Measurements from ENCODE around the gene RNF214.

The RNF214 gene

DNA sequence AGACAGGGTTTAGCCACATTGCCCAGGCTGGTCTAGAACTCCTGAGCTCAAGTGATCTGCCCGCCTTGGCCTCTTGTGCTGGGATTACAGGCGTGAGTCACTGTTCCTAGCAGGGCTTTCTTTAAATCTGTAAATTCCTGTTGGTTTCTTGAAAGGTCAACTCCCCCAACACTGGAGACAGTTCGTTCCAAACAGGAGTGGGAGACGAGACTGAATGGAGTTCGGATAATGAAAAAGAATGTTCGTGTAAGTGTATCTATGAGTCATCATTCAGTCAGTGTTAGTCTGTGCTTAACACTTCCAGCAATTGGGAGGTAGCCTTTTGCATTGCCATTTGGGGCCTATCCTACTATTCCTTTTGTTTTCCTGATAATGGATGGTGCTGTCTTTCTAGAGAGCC lies 48.7 kb downstream of the RNF214 start:
- Histone ChIP-seq H3K9ac (ENCODE audit: low read depth in 1 of 2, low read length in 2 of 2) (no peak overlapping the region), H3K27ac (ENCODE audit: low read depth, low read length) (no peak overlapping the region), H3K9me3 (ENCODE audit: control insufficient read depth in 1 of 2, low read length in 2 of 2) (no peaks in the 10 kb centered on the region), H3K4me1 (ENCODE audit: control insufficient read depth in 1 of 2, insufficient read depth in 2 of 2, low read length in 2 of 2) (peaks cover 0 to 3% of the 10 kb centered on the region in 2 donors), H3K27me3 (ENCODE audit: control insufficient read depth in 1 of 2, insufficient read depth in 2 of 2, low read length in 2 of 2) (no peaks in the 10 kb centered on the region), H3K36me3 (ENCODE audit: control insufficient read depth in 1 of 2, insufficient read depth in 2 of 2, low read length in 2 of 2) (peaks cover 12 to 41% of the 10 kb centered on the region in 2 donors), H3K4me3 (ENCODE audit: low read depth in 1 of 2, low read length in 2 of 2) (no peak overlapping the region)

DNA sequence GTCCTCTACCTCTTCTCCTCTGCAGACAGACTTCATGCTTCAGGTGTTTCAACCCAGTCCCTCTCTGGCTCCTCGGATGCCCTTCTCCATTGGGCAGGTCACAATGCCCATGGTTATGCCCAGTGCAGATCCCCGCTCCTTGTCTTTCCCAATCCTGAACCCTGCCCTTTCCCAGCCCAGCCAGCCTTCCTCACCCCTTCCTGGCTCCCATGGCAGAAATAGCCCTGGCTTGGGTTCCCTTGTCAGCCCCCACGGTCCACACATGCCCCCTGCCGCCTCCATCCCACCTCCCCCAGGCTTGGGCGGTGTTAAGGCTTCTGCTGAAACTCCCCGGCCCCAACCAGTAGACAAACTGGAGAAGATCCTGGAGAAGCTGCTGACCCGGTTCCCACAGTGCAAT lies 49.4 kb downstream of the RNF214 start:
- Histone ChIP-seq H3K4me3 (ENCODE audit: low read depth in 1 of 2, low read length in 2 of 2) (no peak overlapping the region), H3K9me3 (ENCODE audit: control insufficient read depth in 1 of 2, low read length in 2 of 2) (no peaks in the 10 kb centered on the region), H3K4me1 (ENCODE audit: control insufficient read depth in 1 of 2, insufficient read depth in 2 of 2, low read length in 2 of 2) (peaks cover 0 to 3% of the 10 kb centered on the region in 2 donors), H3K27ac (ENCODE audit: low read depth, low read length) (no peak overlapping the region), H3K27me3 (ENCODE audit: control insufficient read depth in 1 of 2, insufficient read depth in 2 of 2, low read length in 2 of 2) (no peaks in the 10 kb centered on the region), H3K36me3 (ENCODE audit: control insufficient read depth in 1 of 2, insufficient read depth in 2 of 2, low read length in 2 of 2) (peaks cover 17 to 46% of the 10 kb centered on the region in 2 donors), H3K9ac (ENCODE audit: low read depth in 1 of 2, low read length in 2 of 2) (no peak overlapping the region)

DNA sequence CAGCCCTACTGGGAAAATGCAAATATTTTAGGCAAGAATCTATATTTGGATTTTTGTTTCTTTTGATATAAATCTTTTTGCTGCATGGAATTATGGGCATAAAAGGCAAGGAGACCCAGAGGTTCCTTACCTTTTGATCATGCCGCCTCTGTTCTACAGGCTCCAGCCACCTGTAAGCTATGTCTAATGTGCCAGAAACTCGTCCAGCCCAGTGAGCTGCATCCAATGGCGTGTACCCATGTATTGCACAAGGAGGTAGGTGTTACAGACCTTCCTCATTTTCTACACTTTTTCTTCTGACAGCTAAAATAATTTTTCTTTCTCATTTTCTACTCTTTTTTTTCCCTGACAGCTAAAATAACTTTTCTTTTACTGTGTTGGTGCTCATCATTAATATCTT lies 50.5 kb downstream of the RNF214 start:
- peaks cover 9 to 10% of the 10 kb centered on the region in 2 donors for H3K4me1 ChIP-seq (ENCODE audit: control insufficient read depth in 1 of 2, insufficient read depth in 2 of 2, low read length in 2 of 2)
- no peaks in the 10 kb centered on the region for H3K27me3 ChIP-seq (ENCODE audit: control insufficient read depth in 1 of 2, insufficient read depth in 2 of 2, low read length in 2 of 2)
- no peak overlapping the region for H3K4me3 ChIP-seq (ENCODE audit: low read depth in 1 of 2, low read length in 2 of 2)
- no peak overlapping the region for H3K9ac ChIP-seq (ENCODE audit: low read depth in 1 of 2, low read length in 2 of 2)
- H3K36me3 ChIP-seq (ENCODE audit: control insufficient read depth in 1 of 2, insufficient read depth in 2 of 2, low read length in 2 of 2) = peaks cover 19 to 50% of the 10 kb centered on the region in 2 donors
- no peaks in the 10 kb centered on the region for H3K9me3 ChIP-seq (ENCODE audit: control insufficient read depth in 1 of 2, low read length in 2 of 2)
- H3K27ac ChIP-seq (ENCODE audit: low read depth, low read length) = no peak overlapping the region

DNA sequence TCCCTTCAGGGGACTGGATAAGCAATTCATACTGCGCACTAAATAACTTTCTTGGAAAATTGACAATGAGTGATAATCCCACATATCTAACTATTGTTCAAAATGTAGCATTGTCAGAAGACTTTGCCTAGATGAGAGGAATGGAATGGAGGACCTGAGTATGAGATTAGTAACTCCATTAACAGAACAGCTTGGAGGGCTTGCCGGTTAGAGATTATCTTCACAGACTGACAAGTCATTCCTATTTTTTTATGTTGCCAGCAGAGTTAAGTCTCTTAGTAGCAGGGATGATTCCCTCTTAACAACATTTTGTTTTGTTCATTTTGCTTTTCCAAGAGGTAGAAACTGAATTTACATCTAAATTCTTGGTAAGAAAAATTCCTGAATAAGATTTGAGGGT lies 51.6 kb downstream of the RNF214 start:
- Histone ChIP-seq H3K9me3 (ENCODE audit: control insufficient read depth in 1 of 2, low read length in 2 of 2) (no peaks in the 10 kb centered on the region), H3K9ac (ENCODE audit: low read depth in 1 of 2, low read length in 2 of 2) (no peak overlapping the region), H3K27me3 (ENCODE audit: control insufficient read depth in 1 of 2, insufficient read depth in 2 of 2, low read length in 2 of 2) (no peaks in the 10 kb centered on the region), H3K4me3 (ENCODE audit: low read depth in 1 of 2, low read length in 2 of 2) (no peak overlapping the region), H3K4me1 (ENCODE audit: control insufficient read depth in 1 of 2, insufficient read depth in 2 of 2, low read length in 2 of 2) (peaks cover 9 to 10% of the 10 kb centered on the region in 2 donors), H3K36me3 (ENCODE audit: control insufficient read depth in 1 of 2, insufficient read depth in 2 of 2, low read length in 2 of 2) (peaks cover 26 to 56% of the 10 kb centered on the region in 2 donors), H3K27ac (ENCODE audit: low read depth, low read length) (no peak overlapping the region)

DNA sequence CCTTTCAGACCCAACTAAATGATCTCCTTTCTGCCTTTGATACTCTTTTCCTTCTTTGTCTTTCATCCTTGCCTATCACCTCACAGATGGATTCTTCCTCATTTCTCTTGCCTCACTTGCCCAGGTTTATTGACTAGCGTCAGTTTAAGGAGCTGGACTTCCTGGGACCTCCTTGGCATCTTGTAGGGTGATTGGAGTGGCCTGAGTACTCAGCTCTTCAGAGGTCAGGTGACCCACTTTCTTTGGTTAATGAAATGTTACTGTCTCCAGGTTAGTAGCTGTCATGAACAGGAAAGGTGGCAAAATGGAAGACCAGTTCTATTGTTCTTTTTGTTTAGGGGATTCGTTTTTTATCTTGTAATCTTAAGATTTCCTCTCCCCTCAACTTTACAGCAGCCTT lies 54.1 kb downstream of the RNF214 start:
- Histone ChIP-seq H3K9ac (ENCODE audit: low read depth in 1 of 2, low read length in 2 of 2) (no peak overlapping the region), H3K4me3 (ENCODE audit: low read depth in 1 of 2, low read length in 2 of 2) (no peak overlapping the region), H3K27me3 (ENCODE audit: control insufficient read depth in 1 of 2, insufficient read depth in 2 of 2, low read length in 2 of 2) (no peaks in the 10 kb centered on the region), H3K36me3 (ENCODE audit: control insufficient read depth in 1 of 2, insufficient read depth in 2 of 2, low read length in 2 of 2) (peaks cover 40 to 68% of the 10 kb centered on the region in 2 donors), H3K27ac (ENCODE audit: low read depth, low read length) (no peak overlapping the region), H3K9me3 (ENCODE audit: control insufficient read depth in 1 of 2, low read length in 2 of 2) (no peaks in the 10 kb centered on the region), H3K4me1 (ENCODE audit: control insufficient read depth in 1 of 2, insufficient read depth in 2 of 2, low read length in 2 of 2) (peaks cover 6 to 10% of the 10 kb centered on the region in 2 donors)

DNA sequence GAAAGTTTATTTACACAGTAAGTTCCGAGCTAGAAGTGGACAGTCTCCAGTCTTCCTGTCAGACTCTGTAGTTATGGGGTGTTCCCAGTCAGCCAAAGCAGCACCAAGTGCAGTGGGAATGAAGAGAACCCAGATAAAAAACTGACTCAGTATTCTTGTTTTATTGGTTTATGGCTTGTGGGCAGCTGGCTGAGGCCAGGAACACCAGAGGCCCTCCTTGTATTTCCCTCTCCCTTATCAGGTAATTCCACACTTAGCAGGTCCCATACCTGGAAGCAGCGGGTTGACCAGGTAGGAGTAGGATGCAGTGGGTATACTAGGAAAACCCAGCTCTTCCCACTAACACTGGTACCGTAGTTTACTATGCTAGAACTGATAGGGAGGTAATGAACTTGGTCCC lies 55.2 kb downstream of the RNF214 start:
- H3K9me3 ChIP-seq (ENCODE audit: control insufficient read depth in 1 of 2, low read length in 2 of 2) = no peaks in the 10 kb centered on the region
- no peaks in the 10 kb centered on the region for H3K27me3 ChIP-seq (ENCODE audit: control insufficient read depth in 1 of 2, insufficient read depth in 2 of 2, low read length in 2 of 2)
- H3K4me3 ChIP-seq (ENCODE audit: low read depth in 1 of 2, low read length in 2 of 2) = no peak overlapping the region
- peaks cover 38 to 58% of the 10 kb centered on the region in 2 donors for H3K36me3 ChIP-seq (ENCODE audit: control insufficient read depth in 1 of 2, insufficient read depth in 2 of 2, low read length in 2 of 2)
- peaks cover 6 to 10% of the 10 kb centered on the region in 2 donors for H3K4me1 ChIP-seq (ENCODE audit: control insufficient read depth in 1 of 2, insufficient read depth in 2 of 2, low read length in 2 of 2)
- no peak overlapping the region for H3K27ac ChIP-seq (ENCODE audit: low read depth, low read length)
- no peak overlapping the region for H3K9ac ChIP-seq (ENCODE audit: low read depth in 1 of 2, low read length in 2 of 2)

DNA sequence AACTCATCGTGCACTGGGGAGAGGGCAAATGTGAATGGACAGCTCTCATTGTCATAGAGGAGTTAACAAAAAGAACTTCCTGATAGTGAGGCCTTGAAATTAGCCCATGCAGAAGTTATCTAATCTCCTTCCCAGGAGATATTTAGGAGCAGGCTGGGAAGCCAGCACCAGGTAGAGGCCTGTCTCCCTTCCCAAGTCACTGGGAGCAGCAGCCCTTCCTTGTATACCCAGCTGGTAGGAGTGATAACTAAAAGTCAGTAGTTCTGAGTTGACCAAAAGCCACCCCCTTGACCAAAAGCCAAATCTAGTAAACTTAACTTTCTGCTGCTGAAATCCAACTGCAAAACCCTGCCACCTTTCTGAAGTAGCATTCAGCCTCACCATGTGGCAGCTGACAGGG lies 57.3 kb downstream of the RNF214 start:
- no peaks in the 10 kb centered on the region for H3K9me3 ChIP-seq (ENCODE audit: control insufficient read depth in 1 of 2, low read length in 2 of 2)
- no peak overlapping the region for H3K4me3 ChIP-seq (ENCODE audit: low read depth in 1 of 2, low read length in 2 of 2)
- peaks cover 33 to 50% of the 10 kb centered on the region in 2 donors for H3K36me3 ChIP-seq (ENCODE audit: control insufficient read depth in 1 of 2, insufficient read depth in 2 of 2, low read length in 2 of 2)

DNA sequence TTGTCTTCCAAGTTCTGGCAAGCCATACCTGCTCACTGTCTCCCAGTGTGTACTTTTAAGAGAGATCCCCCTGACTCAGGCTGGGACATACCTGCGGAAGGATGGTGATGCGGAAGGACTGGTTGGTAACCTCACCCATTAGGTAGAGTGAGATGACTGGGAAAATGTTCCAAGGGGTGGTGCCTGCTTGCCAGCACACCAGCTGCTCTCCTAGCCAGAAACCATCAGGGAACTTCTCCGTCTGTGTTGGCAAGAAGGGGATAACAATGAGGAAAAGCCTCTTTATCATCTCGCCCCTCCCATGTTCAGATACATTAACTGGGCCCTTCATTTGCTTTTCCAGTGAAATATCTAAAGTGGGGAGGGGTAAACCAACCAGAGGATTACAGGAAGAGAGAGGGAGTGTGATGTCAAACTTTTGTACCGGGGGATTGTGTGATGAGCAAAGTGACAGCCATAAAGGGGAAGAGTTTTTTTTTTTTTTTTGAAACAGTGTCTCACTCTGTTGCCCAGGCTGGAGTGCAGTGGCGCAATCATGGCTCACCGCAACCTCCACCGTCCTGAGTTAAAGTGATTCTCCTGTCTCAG lies 58.4 kb downstream of the RNF214 start, which contains the start of gene BACE1-AS:
TSS of gene BACE1-AS (plus strand) at position 538 of the 588 bp plus-strand sequence.
- Histone ChIP-seq H3K27me3 (ENCODE audit: control insufficient read depth in 1 of 2, insufficient read depth in 2 of 2, low read length in 2 of 2) (no peaks in the 10 kb centered on the region), H3K36me3 (ENCODE audit: control insufficient read depth in 1 of 2, insufficient read depth in 2 of 2, low read length in 2 of 2) (peaks cover 28 to 40% of the 10 kb centered on the region in 2 donors), H3K9ac (ENCODE audit: low read depth in 1 of 2, low read length in 2 of 2) (no peak within 1 kb of the TSS), H3K4me1 (ENCODE audit: control insufficient read depth in 1 of 2, insufficient read depth in 2 of 2, low read length in 2 of 2) (peaks cover 6 to 10% of the 10 kb centered on the region in 2 donors), H3K4me3 (ENCODE audit: low read depth in 1 of 2, low read length in 2 of 2) (no peak within 1 kb of the TSS), H3K9me3 (ENCODE audit: control insufficient read depth in 1 of 2, low read length in 2 of 2) (no peaks in the 10 kb centered on the region), H3K27ac (ENCODE audit: low read depth, low read length) (no peak within 1 kb of the TSS)

More for the DNA sequence above, 57.3 kb downstream of the RNF214 start:
- H3K9ac ChIP-seq (ENCODE audit: low read depth in 1 of 2, low read length in 2 of 2) = no peak overlapping the region
- no peaks in the 10 kb centered on the region for H3K27me3 ChIP-seq (ENCODE audit: control insufficient read depth in 1 of 2, insufficient read depth in 2 of 2, low read length in 2 of 2)
- peaks cover 6 to 10% of the 10 kb centered on the region in 2 donors for H3K4me1 ChIP-seq (ENCODE audit: control insufficient read depth in 1 of 2, insufficient read depth in 2 of 2, low read length in 2 of 2)
- no peak overlapping the region for H3K27ac ChIP-seq (ENCODE audit: low read depth, low read length)

DNA sequence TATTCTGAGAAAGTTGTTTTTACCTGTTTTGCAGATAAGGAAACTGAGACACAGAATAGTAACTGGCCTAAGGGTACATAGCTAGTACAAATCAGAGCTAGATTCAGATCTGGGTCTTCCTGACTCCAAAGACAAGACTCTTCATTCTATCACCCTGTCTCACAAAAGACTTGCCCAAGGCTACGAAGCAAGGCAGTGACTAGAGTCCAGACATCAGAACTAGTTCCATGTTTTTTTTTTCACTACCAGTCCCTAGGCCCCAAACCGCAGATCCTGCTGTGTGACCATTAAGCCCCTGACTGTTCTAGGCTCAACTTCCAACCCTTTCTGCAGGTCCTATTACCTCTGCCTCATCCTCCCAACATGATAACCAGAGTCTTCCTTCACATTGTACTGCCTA lies 60.1 kb downstream of the RNF214 start:
- Histone ChIP-seq H3K27me3 (ENCODE audit: control insufficient read depth in 1 of 2, insufficient read depth in 2 of 2, low read length in 2 of 2) (no peaks in the 10 kb centered on the region), H3K9ac (ENCODE audit: low read depth in 1 of 2, low read length in 2 of 2) (no peak overlapping the region), H3K4me1 (ENCODE audit: control insufficient read depth in 1 of 2, insufficient read depth in 2 of 2, low read length in 2 of 2) (peaks cover 0 to 3% of the 10 kb centered on the region in 2 donors), H3K36me3 (ENCODE audit: control insufficient read depth in 1 of 2, insufficient read depth in 2 of 2, low read length in 2 of 2) (peaks cover 21 to 31% of the 10 kb centered on the region in 2 donors), H3K27ac (ENCODE audit: low read depth, low read length) (no peak overlapping the region), H3K9me3 (ENCODE audit: control insufficient read depth in 1 of 2, low read length in 2 of 2) (no peaks in the 10 kb centered on the region), H3K4me3 (ENCODE audit: low read depth in 1 of 2, low read length in 2 of 2) (no peak overlapping the region)

DNA sequence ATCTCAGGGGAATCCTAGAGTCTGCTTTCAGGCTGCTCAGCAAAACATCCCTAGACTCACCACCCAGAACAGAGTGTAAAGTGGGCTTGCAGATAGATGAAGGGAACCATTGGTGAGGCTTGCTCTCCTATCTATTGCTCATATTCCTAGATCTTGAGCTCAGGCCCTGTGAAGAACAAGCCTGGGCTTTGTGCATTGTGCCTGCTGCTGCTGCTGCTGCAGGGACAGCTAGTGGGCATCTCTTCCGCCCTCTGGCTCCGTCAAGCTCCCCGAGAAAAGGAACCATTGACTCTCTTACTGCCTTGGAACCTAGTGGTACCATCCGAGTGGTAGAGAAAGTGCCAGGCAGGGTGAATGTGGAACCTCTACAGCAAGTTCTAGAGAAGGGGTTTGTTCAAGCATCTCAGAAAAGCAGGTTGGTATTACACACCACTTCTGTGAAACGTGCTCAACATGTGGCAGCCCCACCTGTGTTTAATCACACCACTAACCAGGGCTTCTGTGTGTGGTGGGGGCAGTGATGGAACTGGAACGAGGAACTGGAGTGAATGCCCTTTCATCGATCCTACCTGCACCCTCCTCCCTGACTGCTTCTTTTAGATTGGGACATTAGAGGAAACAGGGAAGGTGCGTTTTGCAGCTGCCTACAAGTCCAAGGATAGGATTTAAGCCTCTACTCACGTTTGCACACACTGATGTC lies 63.1 kb downstream of the RNF214 start:
- Histone ChIP-seq H3K27me3 (ENCODE audit: control insufficient read depth in 1 of 2, insufficient read depth in 2 of 2, low read length in 2 of 2) (no peaks in the 10 kb centered on the region), H3K9ac (ENCODE audit: low read depth in 1 of 2, low read length in 2 of 2) (no peak overlapping the region), H3K36me3 (ENCODE audit: control insufficient read depth in 1 of 2, insufficient read depth in 2 of 2, low read length in 2 of 2) (peaks cover 0 to 9% of the 10 kb centered on the region in 2 donors), H3K9me3 (ENCODE audit: control insufficient read depth in 1 of 2, low read length in 2 of 2) (no peaks in the 10 kb centered on the region), H3K27ac (ENCODE audit: low read depth, low read length) (no peak overlapping the region), H3K4me3 (ENCODE audit: low read depth in 1 of 2, low read length in 2 of 2) (no peak overlapping the region), H3K4me1 (ENCODE audit: control insufficient read depth in 1 of 2, insufficient read depth in 2 of 2, low read length in 2 of 2) (peaks cover 5 to 17% of the 10 kb centered on the region in 2 donors)
